ENCODE data around the gene PMM2.

DNA sequence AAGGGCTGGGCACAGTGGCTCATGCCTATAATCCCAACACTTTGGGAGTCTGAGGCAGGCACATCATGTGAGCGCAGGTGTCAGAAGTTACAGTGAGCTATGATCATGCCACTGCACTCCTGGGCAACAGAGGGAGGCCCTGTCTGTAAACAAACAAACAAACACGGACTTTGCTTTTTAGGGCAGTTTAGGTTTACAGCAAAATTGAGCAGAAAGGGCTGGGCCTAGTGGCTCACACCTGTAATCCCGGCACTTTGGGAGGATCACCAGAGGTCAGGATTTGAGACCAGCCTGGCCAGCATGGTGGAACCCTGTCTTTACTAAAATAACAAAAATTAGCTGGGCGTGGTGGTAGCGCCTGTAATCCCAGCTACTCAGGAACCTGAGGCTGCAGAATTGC, 74.4 kb downstream of the PMM2 start:
- TF ChIP-seq REST (IDR thresholded peaks at IDR 0.05; ENCODE audit: low read depth) (no peak), NFIC (IDR thresholded peaks at IDR 0.05) (no peak), TAF1 (IDR thresholded peaks at IDR 0.05; ENCODE audit: low read depth) (no peak), USF1 (IDR thresholded peaks at IDR 0.05) (no peak), RAD21 (IDR thresholded peaks at IDR 0.05; ENCODE audit: low read depth) (no peak), MAX (IDR thresholded peaks at IDR 0.05) (no peak), TCF12 (IDR thresholded peaks at IDR 0.05; ENCODE audit: low read depth) (no peak), FOXM1 (IDR thresholded peaks at IDR 0.05; ENCODE audit: borderline replicate concordance, low read depth) (no peak), ZBTB7A (IDR thresholded peaks at IDR 0.05; ENCODE audit: low read depth) (no peak)

Data from Ishikawa (cell line).